Erythroblast (primary cell): ENCODE measurements around the gene MLLT10.

Experiments
- GATA1 ChIP-seq: IDR thresholded peaks from 2 replicates; pipeline ENCODE4 v1.6.1; 2011; ENCODE audit warnings: low read depth, mild to moderate bottlenecking, control low read depth, low read length, moderate library complexity
- POLR2A ChIP-seq: IDR thresholded peaks from 2 replicates; pipeline ENCODE4 v1.6.1; 2011; ENCODE audit warnings: mild to moderate bottlenecking, low read length

GRCh38 chr10:21604651-21605050 is 70.6 kb downstream of the MLLT10 start:
- no peak for TF ChIP-seq POLR2A
- TF ChIP-seq GATA1: no peak
